ENCODE data around the gene ARHGEF6.
"Not testable (repeated sequence)": the region's sequence is repeated elsewhere in the genome, so short reads cannot be mapped to it uniquely, and the experiment has no call there.

ARHGEF6 gene

DNA sequence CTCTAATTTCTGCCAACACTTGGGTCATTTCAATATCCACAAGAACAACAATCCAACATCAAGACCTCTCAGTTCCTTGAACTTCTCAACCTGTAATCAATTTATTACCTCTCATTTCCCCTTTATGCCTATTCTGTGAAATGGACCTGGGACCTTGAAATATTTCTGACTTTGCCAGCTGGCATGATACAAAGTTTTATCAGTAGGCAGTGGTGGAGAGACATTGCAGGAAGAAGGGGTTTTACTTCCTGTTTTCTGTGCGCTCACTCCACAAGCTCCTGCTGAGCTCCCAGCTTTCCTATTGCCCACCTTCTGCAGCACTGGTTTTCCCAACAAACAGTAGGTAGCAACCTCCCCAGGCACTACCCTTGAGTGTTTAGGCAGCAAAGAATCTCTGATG, 3.5 kb upstream of the ARHGEF6 start:
- no peak overlapping the region for H3K4me3 ChIP-seq (ENCODE audit: low read depth, low read length)

DNA sequence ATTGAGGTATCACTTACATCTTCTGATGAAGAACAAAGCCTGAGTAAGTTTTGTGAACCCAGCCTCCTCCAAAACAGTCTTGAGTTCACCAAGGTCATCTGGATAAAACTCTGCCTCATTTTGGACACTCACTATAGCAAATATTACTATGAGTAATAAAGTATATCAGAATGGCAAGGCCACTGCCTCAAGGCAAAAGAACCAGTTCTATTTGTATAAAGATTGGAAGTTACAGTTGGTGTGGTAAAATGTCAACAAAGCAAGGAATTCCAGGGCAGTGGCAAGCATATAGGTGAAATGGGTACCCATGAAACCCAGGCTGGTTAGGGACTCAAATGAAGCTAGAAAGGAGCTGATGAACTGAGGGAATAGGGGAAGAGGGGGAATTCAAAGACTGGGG, 2.4 kb upstream of the ARHGEF6 start:
- H3K4me3 ChIP-seq (ENCODE audit: low read depth, low read length), result no peak overlapping the region

DNA sequence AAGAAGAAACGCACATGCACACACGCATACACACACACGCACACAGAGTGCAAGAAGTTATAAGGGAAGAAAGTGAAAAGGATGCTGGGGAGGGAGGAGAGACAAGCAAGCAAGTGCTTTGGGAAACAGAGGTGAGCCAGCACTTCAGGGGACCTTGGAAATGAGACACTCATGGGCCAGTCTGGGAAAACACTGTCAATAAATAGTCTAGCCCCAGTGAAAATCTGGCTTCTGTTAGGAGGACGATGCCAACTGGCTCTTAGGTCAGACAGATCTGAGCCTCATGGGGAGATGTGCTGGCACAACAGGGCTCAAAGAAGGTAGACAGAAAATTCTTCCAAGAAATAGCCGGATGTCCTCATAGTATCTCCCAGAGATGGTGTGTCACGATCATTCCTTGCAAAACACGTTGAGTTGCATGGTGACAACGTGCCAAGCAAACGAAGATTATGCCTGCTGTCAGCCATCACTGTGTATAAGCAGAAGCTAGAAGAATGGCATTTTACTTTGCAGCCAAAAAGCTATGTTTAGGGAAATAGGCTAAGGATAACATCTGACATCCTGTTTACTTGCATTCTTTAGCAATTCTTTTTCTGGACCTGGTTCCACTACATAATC, 557 bp upstream of the ARHGEF6 start:
- no peak overlapping the region for H3K4me3 ChIP-seq (ENCODE audit: low read depth, low read length)

DNA sequence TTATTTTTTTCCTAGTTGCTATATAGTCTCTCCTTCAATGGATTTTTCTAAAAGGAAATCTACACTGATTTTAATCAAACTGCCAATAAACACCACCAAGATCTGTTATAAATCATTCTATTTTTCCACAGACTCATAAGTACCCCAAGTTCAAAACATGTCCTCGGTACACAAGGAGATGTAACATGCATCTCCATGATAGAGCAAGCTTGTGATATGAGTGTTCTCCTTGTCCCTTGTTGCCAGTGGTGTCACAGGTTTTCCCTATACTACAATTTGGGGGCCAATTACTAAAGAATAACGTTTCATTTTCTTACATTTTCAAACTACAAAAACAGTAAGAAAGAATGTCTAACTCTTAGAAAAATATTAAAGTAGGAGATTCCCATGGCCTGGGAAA, 491 bp downstream of the ARHGEF6 start:
- H3K4me3 ChIP-seq (ENCODE audit: low read depth, low read length), result no peak overlapping the region

DNA sequence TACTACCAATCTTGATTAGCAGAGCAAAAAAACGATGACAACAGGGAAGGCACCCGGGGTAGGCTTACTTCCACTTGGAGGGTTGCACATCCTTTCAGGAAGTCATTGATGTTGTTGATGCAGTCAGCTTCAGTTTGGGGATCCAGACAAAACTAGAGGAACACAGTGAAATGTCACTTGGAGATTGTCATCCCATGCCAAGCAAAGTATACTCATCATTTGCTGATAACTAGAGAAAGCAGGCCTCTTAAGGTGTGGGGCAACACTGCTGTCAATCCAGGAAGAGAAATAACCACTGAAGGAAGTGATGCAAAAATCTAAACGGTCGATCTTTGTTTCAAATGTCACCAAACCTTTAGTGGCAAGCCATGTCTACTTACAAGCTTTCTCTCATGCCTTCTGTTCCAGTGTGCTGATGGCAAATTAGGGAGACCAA, 1.4 kb downstream of the ARHGEF6 start:
- no peak overlapping the region for H3K4me3 ChIP-seq (ENCODE audit: low read depth, low read length)

DNA sequence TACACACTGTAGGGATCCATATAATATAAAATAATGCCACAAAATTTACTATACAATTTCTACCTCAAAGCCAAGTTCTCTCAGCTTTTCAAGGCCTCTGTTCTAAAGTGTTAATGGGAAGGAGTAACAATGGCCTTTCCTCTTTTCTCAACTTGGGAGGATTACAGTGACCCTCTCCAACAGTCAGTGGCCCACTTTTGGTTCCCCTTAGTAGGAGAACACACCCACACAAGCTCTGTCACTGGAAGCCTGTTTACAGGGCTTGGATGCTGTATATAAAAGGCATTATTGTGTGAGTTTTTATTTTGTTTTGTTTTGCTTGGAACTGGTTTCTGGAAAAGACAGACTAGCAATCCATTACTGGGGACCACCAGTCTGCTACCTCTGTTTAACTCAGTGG, 1.8 kb downstream of the ARHGEF6 start:
- H3K4me3 ChIP-seq (ENCODE audit: low read depth, low read length), result no peak overlapping the region

DNA sequence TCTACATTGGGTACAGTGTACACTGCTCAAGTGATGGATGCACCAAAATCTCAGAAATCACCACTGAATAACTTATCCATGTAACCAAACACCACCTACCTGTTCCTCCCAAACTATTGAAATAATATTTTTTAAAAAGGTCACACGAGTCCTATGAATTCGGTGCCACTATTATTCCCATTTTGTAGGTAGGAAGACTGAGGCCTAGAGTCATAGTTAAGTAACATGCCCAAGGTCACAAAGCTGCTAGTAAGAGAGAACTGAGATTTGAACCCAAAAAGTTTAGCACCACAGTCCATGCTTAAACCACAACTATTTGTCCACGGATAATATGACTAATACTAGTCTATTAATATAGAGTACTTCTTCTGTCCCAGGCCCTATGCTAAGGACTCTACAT, 2.7 kb downstream of the ARHGEF6 start:
- no peak overlapping the region for H3K4me3 ChIP-seq (ENCODE audit: low read depth, low read length)

DNA sequence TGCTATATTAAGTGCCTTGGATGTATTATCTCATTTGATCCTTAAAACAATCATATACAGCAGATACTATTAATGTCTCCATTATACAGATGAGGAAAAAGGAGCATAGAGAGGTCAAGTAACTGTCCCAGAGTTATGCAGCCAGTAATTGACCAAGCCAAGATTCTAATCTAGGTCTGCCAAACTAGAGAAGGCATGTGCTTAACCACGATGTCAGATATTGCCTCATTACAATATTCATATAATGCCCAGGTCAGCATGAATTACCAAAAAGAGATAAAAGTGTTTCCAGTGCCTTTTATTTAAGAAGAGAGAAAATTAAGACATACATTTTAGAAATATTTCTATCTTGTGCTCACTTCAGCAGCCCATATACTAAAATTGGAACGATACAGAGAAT, 7.1 kb downstream of the ARHGEF6 start:
- no peak overlapping the region for H3K4me3 ChIP-seq (ENCODE audit: low read depth, low read length)

DNA sequence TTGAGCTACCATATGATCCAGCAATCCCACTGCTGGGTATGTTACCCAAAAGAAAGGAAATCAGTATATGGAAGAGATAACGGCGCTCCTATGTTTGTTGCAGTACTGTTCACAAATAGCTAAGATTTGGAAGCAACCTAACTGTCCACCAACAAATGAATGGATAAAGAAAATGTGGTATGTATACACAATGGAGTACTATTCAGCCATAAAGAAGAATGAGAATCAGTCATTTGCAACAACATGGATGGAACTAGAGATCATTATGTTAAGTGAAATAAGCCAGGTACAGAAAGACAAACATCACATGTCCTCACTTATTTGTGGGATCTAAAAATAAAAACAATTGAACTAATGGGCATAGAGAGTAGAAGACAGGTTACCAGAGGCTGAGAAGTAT, 8.9 kb downstream of the ARHGEF6 start:
- H3K4me3 ChIP-seq (ENCODE audit: low read depth, low read length), result not testable (repeated sequence)

DNA sequence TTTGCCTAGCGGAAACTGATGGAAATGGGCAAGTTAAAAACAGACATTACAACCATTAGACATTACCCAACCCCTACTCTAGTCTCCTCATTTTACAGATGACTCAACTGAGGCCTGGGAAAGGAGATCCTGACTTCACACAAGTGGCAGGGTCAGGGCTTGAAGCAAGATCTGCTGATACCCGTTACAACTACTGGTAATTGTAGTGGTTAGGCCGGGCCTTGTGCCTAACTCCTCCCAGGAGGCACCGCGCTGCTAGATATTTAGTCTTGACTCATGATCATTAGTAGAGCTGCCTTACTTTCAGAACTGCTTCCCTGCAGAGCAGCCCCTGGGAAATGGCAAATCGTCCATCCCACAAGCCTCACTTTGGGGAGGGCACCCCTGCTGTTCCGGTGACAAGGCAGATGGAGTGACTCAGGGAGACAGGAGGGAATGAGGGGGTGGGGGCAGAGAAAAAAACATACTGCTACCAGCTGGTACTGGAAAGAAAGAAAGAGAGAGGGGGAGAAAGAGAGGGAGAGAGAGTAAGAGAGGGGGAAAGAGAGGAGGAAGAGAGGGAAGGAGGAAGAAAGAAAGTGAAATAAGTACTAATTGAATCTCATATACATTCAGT, 12.2 kb downstream of the ARHGEF6 start:
- no peak overlapping the region for H3K4me3 ChIP-seq (ENCODE audit: low read depth, low read length)

DNA sequence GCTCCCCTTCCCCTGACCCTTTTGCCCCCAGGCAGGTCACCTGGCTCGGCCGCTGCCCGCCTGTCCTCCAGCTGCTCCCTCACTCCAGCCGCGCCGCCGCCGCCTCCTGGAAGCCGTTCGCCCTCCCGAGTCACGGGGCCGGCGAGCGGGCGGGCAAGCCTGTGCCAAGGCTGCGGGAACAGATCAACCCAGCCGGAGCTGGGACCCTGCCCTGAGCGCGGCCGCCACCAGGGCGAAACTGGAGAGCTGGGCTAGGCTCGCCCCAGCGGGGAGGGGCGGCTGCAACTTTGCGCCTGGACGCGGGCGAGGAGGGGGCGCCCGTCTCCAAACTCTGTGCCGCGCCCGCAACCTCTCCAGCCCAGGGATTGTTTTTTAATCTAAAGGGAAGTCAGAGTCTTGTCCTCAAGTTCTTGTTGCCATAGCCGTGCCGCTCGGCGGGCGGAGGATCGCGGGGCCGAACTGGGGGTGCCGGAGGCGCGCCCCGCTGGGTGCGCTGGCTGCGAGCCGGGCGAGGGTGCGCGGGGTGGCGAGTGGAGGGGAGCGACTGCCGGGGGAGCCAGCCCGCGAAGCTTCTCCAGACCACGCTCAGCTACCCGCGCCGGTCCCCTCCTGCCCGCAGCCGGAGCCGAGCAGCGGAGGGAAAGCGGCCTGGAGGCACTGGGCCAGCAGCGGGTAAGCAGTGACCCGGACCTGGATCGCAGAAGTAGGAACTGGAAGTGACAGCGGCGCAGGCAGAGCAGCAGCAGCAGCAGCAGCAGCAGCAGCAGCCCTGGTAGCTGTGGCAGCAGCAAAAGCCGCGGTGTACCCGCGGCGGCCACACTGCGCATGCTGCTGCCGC, 13.4 kb downstream of the ARHGEF6 start:
- peak overlapping the region; percentile 41 for H3K4me3 ChIP-seq (ENCODE audit: low read depth, low read length)

DNA sequence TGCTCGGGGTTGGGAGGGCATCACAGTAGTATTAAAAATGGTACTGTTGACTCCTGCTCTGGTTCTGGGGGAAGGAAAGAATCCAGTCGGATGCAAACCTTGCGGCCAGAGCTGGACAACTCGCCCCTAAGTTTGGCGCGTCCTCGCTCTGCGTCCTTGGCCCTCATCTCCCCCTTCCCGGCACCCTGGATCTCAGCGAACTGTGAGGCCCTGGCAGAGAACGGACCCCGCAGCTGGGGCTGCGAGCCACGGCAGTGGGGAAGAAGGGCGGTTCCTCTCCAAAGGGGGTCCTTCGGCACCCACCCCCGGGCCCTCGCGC, 14.0 kb downstream of the ARHGEF6 start:
- peak overlapping the region; percentile 41 for H3K4me3 ChIP-seq (ENCODE audit: low read depth, low read length)

DNA sequence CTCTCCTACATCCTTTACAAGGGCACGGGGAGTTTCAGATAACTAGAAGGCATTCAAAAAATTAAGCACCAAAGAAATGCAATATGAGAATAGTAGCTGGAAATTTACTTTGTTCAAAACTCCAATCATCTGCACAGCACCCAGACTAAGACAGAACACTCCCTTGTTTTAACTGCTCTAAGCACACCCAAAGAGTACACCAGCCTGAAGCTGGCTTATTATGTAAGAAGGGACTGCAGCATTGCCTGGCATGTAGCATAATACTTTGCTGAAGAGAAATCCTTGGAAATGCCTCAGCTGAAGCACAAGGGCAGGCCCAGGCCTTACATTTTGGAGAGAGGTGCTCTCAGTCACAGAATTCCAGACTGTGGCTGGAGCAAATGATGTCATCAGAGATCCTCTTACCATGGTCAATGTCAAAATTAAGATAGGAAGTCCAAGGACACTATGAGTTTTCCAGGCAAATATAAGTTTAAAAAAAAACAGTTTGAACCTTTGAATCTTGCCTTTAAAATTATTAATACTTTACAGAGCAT, 14.8 kb downstream of the ARHGEF6 start:
- no peak overlapping the region for H3K4me3 ChIP-seq (ENCODE audit: low read depth, low read length)

DNA sequence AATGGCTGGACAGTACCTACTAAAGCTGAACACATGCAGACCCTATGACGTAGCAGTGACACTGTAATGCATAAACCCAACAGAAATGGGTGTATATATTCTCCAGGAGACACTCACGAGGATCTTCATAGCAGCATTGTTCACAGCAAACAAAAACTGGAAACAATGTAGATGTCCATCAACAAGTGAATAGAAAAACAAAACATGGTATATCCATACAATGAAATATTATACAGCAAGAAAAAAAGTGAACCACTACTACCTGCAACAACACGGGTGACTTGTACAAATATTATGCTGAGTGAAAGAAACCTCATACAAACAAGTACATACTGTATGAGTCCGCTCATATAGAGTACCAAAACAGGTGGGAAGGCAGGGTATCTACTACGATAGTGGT, 16.5 kb downstream of the ARHGEF6 start:
- H3K4me3 ChIP-seq (ENCODE audit: low read depth, low read length), result no peak overlapping the region

DNA sequence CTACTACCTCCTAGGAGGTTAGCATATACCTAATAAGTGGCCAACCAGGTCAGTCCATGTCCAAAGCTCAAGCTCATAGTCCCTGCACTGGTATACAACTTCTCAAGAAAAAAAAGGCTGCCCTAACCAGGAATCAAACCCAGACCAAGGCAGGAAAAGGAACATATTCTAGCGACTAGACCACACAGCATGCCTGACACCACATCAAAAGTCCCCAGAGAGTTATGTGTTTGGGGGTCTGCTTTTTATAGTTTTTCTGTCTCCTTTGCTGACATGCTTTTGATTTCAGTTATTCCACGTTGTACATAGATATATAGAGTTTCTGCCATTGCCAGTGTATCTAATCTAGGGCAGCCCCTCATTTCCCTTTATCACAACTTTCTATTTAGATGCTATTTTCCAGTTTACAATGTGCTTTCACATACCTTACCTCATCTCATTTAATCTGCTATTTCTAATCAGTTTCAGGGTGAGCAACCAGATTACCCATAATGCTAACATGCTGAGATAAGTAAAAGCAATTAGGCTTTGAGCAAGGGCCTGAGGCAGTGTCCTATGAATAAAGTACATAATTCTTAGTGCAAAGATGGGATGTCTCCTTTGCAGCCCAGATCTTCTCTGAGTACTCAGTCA, 17.8 kb downstream of the ARHGEF6 start:
- H3K4me3 ChIP-seq (ENCODE audit: low read depth, low read length), result no peak overlapping the region

DNA sequence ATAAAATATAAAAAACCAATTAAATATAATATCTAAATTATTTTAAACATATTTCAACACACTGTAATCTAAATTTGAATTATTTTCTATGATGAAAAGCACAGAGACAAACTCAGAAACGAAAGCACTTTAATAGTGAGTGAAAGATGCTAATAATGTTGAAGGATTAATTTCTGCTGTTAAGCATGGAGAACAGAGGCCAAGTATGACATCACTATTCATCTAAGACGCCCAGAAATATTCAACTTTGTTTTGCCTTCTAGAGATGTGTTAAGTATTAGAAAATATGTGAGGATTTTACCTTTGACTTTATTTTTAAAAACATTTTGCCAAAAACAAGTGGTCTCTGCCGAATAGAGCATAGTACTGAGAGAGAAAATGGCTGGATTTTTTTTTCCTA, 19.3 kb downstream of the ARHGEF6 start:
- H3K4me3 ChIP-seq (ENCODE audit: low read depth, low read length), result no peak overlapping the region

DNA sequence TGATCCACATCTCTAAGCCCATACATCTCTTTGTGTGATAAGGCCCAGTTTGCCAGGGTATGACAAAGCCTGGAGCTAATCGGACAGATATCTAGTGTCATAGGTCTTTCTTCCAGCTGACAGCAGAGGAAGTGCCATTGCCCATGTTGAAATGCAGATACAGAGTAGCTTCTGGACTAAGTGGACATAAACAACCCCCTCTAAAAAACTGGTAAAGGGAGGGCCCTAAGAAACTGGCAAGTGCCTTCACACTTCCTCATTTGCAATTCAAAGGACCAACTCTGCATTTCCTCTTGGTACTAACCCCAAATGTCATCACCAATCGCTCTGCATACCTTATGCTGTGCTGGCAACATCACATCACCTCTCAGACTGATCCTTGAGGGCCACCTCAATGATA, 20.8 kb downstream of the ARHGEF6 start:
- H3K4me3 ChIP-seq (ENCODE audit: low read depth, low read length), result no peak overlapping the region

DNA sequence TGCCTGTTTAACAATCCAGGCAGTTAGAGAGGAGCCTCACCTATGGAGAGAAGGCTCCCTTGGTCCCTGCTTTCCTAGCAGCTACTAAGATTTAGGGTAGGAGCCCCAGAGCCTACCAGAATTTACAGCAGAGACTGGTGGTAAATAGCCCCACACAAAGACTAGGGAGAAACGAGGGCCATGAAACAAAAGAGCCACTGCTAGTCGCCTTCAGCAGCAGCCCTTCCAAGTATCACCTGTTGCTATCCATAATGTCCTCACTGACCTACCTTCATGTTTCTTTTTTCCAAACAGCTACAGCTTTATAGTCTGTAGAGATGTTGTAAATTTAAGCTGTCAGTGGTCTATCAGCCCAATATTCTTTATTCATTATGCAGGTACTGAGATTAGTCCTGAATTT, 25.3 kb downstream of the ARHGEF6 start:
- no peak overlapping the region for H3K4me3 ChIP-seq (ENCODE audit: low read depth, low read length)

DNA sequence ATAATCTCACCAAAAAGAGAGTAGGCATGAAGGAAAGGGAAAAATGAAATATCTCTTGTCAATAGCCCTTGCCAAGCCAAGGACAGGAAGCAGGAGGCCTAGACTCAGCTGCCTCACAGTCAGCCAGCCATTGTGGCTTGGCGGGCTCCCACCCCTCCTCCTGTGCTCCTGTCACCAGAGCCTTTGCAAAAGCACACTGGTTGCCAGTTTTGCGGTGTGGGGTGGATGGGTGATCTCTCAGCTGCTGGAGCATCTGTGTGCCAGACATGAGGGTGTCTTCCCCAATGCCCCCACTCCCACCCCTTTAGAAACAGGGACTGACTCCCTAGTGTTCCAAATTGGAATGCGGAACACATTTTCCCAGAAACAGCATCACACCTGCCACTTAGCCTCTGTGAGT, 26.1 kb downstream of the ARHGEF6 start:
- H3K4me3 ChIP-seq (ENCODE audit: low read depth, low read length), result no peak overlapping the region

DNA sequence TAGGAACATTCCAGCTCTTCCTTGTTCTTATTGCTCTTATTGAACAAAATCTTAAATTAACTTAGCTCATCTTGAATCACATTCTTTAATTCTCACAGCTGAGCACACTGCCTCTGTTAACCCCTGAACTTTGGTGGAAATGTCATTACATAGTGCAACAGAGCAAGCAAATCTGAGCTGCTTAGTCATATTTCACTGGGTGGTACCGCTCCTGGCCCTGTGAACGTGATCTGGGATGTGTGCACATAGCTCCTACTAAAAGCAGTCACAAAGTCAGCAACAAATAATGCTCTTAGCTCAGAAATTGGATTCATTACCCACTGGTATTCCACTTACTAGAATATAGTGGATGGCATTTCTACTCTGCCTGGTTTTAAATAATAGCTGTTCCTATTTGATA, 27.9 kb downstream of the ARHGEF6 start:
- H3K4me3 ChIP-seq (ENCODE audit: low read depth, low read length), result no peak overlapping the region

DNA sequence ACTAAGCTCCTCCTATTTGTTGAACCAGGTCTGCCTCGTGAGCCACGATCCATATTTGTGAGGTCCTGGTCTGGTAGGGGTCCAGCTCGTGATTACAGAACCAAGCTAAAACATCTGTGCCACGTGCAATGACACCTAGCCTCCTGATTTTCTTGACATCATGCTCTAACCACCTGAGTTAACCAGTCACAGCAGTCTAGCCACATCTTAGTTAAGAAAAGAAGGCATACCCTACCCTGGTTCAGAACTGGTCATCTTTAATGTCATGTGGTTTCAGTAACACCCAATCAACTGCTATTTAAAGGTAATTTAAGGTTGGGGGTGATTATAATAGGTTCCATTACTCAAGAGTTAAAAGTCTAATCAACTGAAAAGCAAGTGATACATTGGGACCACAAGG, 28.4 kb downstream of the ARHGEF6 start:
- H3K4me3 ChIP-seq (ENCODE audit: low read depth, low read length), result no peak overlapping the region

DNA sequence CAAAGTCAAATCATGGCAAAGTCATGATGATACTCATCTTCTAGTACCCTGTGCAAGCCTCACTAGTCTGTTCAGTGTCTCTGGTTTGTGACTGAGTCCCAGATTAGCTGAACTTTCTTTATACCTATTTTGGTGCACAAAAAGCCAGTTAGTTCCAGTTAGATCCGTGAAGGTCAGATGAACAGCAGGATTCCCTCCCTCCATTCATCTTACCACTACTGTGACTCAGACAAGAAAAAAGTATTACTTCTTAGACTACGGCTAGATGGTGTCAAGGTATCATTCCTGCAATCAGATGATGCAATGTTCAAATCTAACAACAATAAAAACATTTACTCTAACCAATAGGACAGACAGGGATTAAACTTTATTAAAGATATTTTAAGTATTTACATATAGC, 30.4 kb downstream of the ARHGEF6 start:
- H3K4me3 ChIP-seq (ENCODE audit: low read depth, low read length), result no peak overlapping the region

All from iPS-11a (cell line).